Measurements from ENCODE around the gene ZNF740.

GRCh38 chr12:53180931-53181645 is 566 bp downstream of the ZNF740 start:
- no peak for TF ChIP-seq CTCF (IDR thresholded peaks at IDR 0.05)
- TF ChIP-seq POLR2AphosphoS5 (IDR thresholded peaks at IDR 0.05; ENCODE audit: low read depth, low read length): no peak
- TF ChIP-seq TAF1 (IDR thresholded peaks at IDR 0.05; ENCODE audit: borderline replicate concordance, low read depth, low read length): no peak
- no peak for TF ChIP-seq SMC3 (IDR thresholded peaks at IDR 0.05; ENCODE audit: low read depth, low read length)
- TF ChIP-seq CHD2 (IDR thresholded peaks at IDR 0.05; ENCODE audit: low read length, partially characterized antibody): no peak
- no peak for TF ChIP-seq FOXJ3 (CRISPR knock-in tag; IDR thresholded peaks at IDR 0.05)
- no peak for TF ChIP-seq RAD21 (IDR thresholded peaks at IDR 0.05; ENCODE audit: low read length)
- TF ChIP-seq NFIC (IDR thresholded peaks at IDR 0.05; ENCODE audit: borderline replicate concordance): no peak
